Gastrocnemius medialis (tissue), 4 donors: ENCODE measurements around the gene MOCS2. TPM values are rescaled to one million over a fixed set of nuclear protein-coding genes. Genes with fewer than 3 reads are reported as not detected.
"Not testable (repeated sequence)": the region's sequence is repeated elsewhere in the genome, so short reads cannot be mapped to it uniquely, and the experiment has no call there.

ENCODE experiments used
- ATAC-seq, 2 donors: fragments of 150-250 bp; one replicate each; pipeline ENCODE4 v1.9.1; 2016
- DNase-seq, 2 donors: peaks; one replicate each; pipeline ENCODE4 v3.0.0-alpha.2; 2019
- H3K27ac ChIP-seq, 4 donors: fragments of 200-600 bp; sonication (generic); 1 replicate in 1 of 4; 2 replicates in 3 of 4; pipeline ENCODE4 v1.5.1; 2016 to 2018; ENCODE audit warnings: mild to moderate bottlenecking in 2 of 4, moderate library complexity in 1 of 4
- H3K27me3 ChIP-seq, 3 donors: fragments of 200-600 bp; sonication (generic) in 2 of 3; 1 replicate in 1 of 3; 2 replicates in 2 of 3; pipeline versions ENCODE4 v1.5.1 to v1.6.0; 2016 to 2019; ENCODE audit warnings: mild to moderate bottlenecking in 1 of 3, moderate library complexity in 1 of 3
- H3K36me3 ChIP-seq, 2 donors: fragments of 200-600 bp; sonication (generic) in 1 of 2; one replicate each; pipeline ENCODE4 v1.5.1; 2017 to 2018
- H3K4me1 ChIP-seq, 2 donors: fragments of 200-600 bp; sonication (generic) in 1 of 2; one replicate each; pipeline ENCODE4 v1.5.1; 2016 to 2017; ENCODE audit warnings: mild to moderate bottlenecking in 2 of 2
- H3K4me3 ChIP-seq, 4 donors: fragments of 200-600 bp; sonication (generic) in 3 of 4; 1 replicate in 1 of 4; 2 replicates in 3 of 4; pipeline ENCODE4 v1.5.1; 2016 to 2019; ENCODE audit warnings: mild to moderate bottlenecking in 2 of 4
- H3K9me3 ChIP-seq, 3 donors: fragments of 200-600 bp; sonication (generic) in 2 of 3; 1 replicate in 1 of 3; 2 replicates in 2 of 3; pipeline ENCODE4 v1.5.1; 2016 to 2019
- POLR2A ChIP-seq, 2 donors: fragments of 450-650 bp; IDR thresholded peaks; one replicate each; pipeline ENCODE4 v1.6.1; 2017; ENCODE audit warnings: antibody characterized with exemption in 2 of 2, mild to moderate bottlenecking in 2 of 2, moderate library complexity in 2 of 2
- in situ Hi-C, 4 donors: fragments of 200-750 bp; cut with MboI; loops; one replicate each; pipeline versions ENCODE4 v1.15.0 to v1.8.0; 2017; ENCODE audit warnings: low sequenced_read_pairs in 4 of 4
- intact Hi-C: fragments of 100-400 bp; cut with DNase I; formaldehyde crosslinking; loops from one replicate; pipeline ENCODE4 v1.15.1; 2023; ENCODE audit warnings: low total_unique reads
- total RNA-seq, 4 donors: library from RNA; depleted of rRNA; stranded (reverse); fragments of >200 nt; gene quantifications; one replicate each; pipeline versions ENCODE4 v1.1.0 to v1.2.3, GENCODE V29; 2016
- TF ChIP-seq, protein P1 (sequence below), 5 experiments: fragments of 450-650 bp in 3 of 5; fragments of 200-600 bp in 2 of 5; sonication (generic) in 2 of 5; IDR thresholded peaks in 4 of 5; conservative IDR thresholded peaks in 1 of 5; 1 replicate in 4 of 5; 2 replicates in 1 of 5; pipeline ENCODE4 v1.5.1; 2016 to 2019; ENCODE audit warnings: antibody characterized with exemption in 5 of 5, mild to moderate bottlenecking in 3 of 5, moderate library complexity in 3 of 5

The MOCS2 gene
- total RNA-seq, 4 donors from 2014 or later: 32.0 to 58.6 (median 53.1) TPM

DNA sequence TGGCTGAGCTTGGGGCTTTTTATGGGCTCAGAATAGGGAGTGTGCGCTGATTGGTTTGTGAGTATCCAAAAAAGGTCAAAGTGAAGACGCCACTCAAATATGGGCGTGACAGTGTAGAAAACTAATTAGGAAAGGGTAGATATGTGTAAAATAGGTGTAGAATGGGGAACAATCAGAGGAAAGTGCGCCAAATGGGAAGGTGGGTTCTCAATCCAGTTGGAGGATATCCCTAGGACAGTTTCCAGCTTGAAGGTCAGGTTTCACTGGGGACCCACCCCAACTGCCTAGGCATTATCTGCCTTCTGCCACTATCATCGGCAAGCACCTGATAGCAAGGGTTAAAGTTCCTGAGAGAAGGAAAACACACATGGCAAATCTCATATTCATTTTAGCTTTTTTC, 9.3 kb upstream of the MOCS2 start:
- H3K4me3 ChIP-seq: no peak overlapping the region
- intact Hi-C loops (no loop called here), in situ Hi-C loops (no loop called here)
- DNase-seq (no peak), ATAC-seq (no peak)
- no peaks in the 10 kb centered on the region for H3K27me3 ChIP-seq
- TF ChIP-seq, protein P1, sequence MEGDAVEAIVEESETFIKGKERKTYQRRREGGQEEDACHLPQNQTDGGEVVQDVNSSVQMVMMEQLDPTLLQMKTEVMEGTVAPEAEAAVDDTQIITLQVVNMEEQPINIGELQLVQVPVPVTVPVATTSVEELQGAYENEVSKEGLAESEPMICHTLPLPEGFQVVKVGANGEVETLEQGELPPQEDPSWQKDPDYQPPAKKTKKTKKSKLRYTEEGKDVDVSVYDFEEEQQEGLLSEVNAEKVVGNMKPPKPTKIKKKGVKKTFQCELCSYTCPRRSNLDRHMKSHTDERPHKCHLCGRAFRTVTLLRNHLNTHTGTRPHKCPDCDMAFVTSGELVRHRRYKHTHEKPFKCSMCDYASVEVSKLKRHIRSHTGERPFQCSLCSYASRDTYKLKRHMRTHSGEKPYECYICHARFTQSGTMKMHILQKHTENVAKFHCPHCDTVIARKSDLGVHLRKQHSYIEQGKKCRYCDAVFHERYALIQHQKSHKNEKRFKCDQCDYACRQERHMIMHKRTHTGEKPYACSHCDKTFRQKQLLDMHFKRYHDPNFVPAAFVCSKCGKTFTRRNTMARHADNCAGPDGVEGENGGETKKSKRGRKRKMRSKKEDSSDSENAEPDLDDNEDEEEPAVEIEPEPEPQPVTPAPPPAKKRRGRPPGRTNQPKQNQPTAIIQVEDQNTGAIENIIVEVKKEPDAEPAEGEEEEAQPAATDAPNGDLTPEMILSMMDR (IDR thresholded peaks at IDR 0.05 in 4 of 5, conservative IDR thresholded peaks at IDR 0.05 in 1 of 5): no peak
- TF ChIP-seq POLR2A (IDR thresholded peaks at IDR 0.05): no peak
- no peaks in the 10 kb centered on the region for H3K4me1 ChIP-seq
- no peaks in the 10 kb centered on the region for H3K36me3 ChIP-seq
- H3K9me3 ChIP-seq: no peaks in the 10 kb centered on the region
- H3K27ac ChIP-seq: no peak overlapping the region

DNA sequence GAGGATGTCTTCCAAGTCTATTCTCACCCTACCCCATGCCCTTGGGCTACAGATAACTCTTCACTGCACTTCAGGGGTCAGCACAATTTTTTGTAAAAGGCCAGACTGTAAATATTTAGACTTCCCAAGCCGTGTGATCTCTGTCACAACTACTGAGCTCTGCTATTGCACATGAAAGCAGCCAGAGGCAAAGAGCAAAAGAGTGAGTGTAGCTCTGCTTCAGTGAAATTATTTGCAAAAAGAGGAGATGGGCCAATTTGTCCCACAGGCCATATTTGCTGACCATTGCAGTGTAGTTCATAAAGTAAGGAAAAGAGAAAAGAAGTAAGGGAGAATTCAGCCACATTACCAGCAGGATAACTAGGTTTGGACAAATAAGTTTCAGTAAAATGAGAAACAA, 7.0 kb upstream of the MOCS2 start:
- TF ChIP-seq, protein P1 (IDR thresholded peaks at IDR 0.05 in 4 of 5, conservative IDR thresholded peaks at IDR 0.05 in 1 of 5): no peak
- TF ChIP-seq POLR2A (IDR thresholded peaks at IDR 0.05): no peak
- Histone ChIP-seq H3K9me3 (no peaks in the 10 kb centered on the region), H3K4me3 (no peak overlapping the region), H3K36me3 (no peaks in the 10 kb centered on the region), H3K4me1 (no peaks in the 10 kb centered on the region), H3K27me3 (no peaks in the 10 kb centered on the region), H3K27ac (no peak overlapping the region)
- intact Hi-C loops (no loop called here), in situ Hi-C loops (no loop called here)
- DNase-seq (no peak), ATAC-seq (no peak)

DNA sequence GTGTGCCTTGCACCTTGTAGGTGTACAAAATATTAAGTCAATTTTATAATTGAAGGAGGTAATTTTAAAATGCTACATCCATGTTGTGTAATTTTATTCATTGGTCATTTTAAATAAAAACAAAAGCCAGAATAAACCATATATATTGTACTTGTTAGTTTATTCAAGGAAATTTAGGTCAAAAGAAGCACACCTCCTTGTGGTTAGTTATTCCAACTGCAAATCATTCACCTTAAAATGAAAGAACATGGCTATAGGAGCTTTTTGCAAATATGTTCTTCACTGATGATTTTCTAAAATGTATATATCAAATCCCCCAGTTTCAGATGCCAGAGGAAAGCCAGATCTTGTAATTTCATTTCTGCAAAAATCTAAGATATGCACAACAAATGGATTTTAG, 5.4 kb upstream of the MOCS2 start:
- no peak for DNase-seq
- no peak overlapping the region for H3K27ac ChIP-seq
- no peaks in the 10 kb centered on the region for H3K27me3 ChIP-seq
- in situ Hi-C loops (no loop called here), intact Hi-C loops (no loop called here)
- TF ChIP-seq POLR2A (IDR thresholded peaks at IDR 0.05): no peak
- TF ChIP-seq, protein P1 (IDR thresholded peaks at IDR 0.05 in 4 of 5, conservative IDR thresholded peaks at IDR 0.05 in 1 of 5): no peak
- H3K36me3 ChIP-seq: no peaks in the 10 kb centered on the region
- no peak for ATAC-seq
- no peak overlapping the region for H3K4me3 ChIP-seq
- H3K9me3 ChIP-seq: no peaks in the 10 kb centered on the region
- peaks cover 7 to 11% of the 10 kb centered on the region in 2 donors for H3K4me1 ChIP-seq

DNA sequence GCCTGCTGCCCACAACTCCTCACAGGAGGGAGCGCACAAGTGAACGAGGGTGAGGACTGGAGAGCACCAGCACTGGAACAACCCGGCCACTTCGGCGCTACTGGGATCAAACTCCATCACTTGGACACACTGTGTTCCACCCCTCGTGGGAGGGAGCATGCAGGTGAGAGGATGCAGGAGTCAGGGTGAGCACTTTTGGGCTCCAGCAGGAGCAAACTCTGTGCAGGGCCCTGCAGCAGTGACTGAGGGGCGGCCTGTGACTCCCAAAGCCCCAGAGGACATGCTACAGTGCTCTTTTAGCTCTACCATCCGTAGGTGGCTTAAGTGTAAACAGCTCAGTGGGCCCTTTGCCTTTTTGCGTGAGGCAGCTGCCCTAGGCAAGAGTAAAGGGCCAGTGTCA, 4.4 kb upstream of the MOCS2 start:
- no peak for ATAC-seq
- intact Hi-C loops (no loop called here), in situ Hi-C loops (no loop called here)
- peaks cover 8 to 13% of the 10 kb centered on the region in 2 donors for H3K4me1 ChIP-seq
- H3K36me3 ChIP-seq: no peaks in the 10 kb centered on the region
- TF ChIP-seq POLR2A (IDR thresholded peaks at IDR 0.05): no peak
- TF ChIP-seq, protein P1 (IDR thresholded peaks at IDR 0.05 in 4 of 5, conservative IDR thresholded peaks at IDR 0.05 in 1 of 5): no peak
- no peak for DNase-seq
- no peak overlapping the region for H3K27ac ChIP-seq
- no peaks in the 10 kb centered on the region for H3K9me3 ChIP-seq
- H3K4me3 ChIP-seq: no peak overlapping the region
- H3K27me3 ChIP-seq: no peaks in the 10 kb centered on the region

DNA sequence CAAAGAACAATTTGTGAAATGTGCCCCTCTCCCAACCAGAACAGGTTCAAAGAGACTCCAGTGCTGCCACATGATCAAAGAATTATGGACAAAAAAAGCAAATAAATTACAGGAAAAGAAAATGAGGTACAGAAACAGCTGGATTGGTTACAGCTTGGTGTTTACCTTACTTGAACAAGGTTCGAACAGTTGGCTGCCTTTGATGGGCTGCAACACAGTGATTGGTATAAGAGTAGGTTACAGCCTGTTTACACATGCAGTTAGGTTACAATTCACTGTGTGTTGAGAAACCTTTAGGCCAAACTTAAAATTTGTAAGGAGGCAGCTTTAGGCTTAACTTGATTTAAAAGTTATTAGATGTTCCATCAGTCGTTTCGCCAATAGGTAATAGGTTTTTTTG, 3.4 kb upstream of the MOCS2 start:
- Histone ChIP-seq H3K4me3 (no peak overlapping the region), H3K9me3 (no peaks in the 10 kb centered on the region), H3K4me1 (peaks cover 18% of the 10 kb centered on the region in 2 donors), H3K27me3 (no peaks in the 10 kb centered on the region), H3K36me3 (no peaks in the 10 kb centered on the region), H3K27ac (no peak overlapping the region)
- TF ChIP-seq POLR2A (IDR thresholded peaks at IDR 0.05): no peak
- TF ChIP-seq, protein P1 (IDR thresholded peaks at IDR 0.05 in 4 of 5, conservative IDR thresholded peaks at IDR 0.05 in 1 of 5): no peak
- no peak for ATAC-seq
- in situ Hi-C loops: no loop called here
- intact Hi-C loops: no loop called here
- no peak for DNase-seq

DNA sequence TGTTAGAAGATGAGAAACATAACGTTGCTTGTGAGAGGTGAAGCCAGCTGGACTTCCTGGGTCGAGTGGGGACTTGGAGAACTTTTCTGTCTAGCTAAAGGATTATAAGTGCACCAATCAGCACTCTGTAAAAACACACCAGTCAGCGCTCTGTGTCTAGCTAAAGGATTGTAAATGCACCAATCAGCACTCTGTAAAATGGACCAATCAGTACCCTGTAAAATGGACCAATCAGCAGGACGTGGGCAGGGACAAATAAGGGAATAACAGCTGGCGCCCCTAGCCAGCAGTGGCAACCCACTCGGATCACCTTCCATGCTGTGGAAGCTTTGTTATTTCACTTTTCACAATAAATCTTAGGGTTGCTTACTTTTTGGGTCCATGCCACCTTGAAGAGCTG, 2.8 kb upstream of the MOCS2 start:
- peaks cover 18 to 20% of the 10 kb centered on the region in 2 donors for H3K4me1 ChIP-seq
- H3K27ac ChIP-seq, H3K36me3 ChIP-seq, H3K9me3 ChIP-seq, intact Hi-C loops, H3K27me3 ChIP-seq, DNase-seq, H3K4me3 ChIP-seq, in situ Hi-C loops, ATAC-seq: not testable (repeated sequence)
